ENCODE results near the gene CENPA.

DNA sequence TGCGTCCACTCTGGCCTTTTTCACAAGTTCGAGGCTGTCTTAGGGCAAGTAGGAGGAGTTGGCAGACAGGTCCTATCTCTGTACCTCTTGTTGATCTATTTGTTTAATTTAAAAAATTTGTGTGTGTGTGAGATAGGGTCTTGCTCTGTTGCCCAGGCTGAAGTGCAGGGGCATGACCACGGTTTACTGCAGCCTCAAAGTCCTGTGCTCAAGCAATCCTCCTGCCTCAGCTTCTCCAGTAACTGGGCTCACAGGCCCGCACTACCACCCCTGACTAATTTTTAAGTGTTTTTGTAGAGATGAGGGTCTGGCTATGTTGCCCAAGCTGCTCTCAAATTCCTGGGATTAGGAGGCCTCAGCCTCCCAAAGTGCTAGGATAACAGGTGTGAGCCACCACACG, 26.0 kb upstream of the CENPA start:
- TF ChIP-seq, protein P1, sequence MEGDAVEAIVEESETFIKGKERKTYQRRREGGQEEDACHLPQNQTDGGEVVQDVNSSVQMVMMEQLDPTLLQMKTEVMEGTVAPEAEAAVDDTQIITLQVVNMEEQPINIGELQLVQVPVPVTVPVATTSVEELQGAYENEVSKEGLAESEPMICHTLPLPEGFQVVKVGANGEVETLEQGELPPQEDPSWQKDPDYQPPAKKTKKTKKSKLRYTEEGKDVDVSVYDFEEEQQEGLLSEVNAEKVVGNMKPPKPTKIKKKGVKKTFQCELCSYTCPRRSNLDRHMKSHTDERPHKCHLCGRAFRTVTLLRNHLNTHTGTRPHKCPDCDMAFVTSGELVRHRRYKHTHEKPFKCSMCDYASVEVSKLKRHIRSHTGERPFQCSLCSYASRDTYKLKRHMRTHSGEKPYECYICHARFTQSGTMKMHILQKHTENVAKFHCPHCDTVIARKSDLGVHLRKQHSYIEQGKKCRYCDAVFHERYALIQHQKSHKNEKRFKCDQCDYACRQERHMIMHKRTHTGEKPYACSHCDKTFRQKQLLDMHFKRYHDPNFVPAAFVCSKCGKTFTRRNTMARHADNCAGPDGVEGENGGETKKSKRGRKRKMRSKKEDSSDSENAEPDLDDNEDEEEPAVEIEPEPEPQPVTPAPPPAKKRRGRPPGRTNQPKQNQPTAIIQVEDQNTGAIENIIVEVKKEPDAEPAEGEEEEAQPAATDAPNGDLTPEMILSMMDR (IDR thresholded peaks at IDR 0.05) = no peak
- TF ChIP-seq, protein P2, sequence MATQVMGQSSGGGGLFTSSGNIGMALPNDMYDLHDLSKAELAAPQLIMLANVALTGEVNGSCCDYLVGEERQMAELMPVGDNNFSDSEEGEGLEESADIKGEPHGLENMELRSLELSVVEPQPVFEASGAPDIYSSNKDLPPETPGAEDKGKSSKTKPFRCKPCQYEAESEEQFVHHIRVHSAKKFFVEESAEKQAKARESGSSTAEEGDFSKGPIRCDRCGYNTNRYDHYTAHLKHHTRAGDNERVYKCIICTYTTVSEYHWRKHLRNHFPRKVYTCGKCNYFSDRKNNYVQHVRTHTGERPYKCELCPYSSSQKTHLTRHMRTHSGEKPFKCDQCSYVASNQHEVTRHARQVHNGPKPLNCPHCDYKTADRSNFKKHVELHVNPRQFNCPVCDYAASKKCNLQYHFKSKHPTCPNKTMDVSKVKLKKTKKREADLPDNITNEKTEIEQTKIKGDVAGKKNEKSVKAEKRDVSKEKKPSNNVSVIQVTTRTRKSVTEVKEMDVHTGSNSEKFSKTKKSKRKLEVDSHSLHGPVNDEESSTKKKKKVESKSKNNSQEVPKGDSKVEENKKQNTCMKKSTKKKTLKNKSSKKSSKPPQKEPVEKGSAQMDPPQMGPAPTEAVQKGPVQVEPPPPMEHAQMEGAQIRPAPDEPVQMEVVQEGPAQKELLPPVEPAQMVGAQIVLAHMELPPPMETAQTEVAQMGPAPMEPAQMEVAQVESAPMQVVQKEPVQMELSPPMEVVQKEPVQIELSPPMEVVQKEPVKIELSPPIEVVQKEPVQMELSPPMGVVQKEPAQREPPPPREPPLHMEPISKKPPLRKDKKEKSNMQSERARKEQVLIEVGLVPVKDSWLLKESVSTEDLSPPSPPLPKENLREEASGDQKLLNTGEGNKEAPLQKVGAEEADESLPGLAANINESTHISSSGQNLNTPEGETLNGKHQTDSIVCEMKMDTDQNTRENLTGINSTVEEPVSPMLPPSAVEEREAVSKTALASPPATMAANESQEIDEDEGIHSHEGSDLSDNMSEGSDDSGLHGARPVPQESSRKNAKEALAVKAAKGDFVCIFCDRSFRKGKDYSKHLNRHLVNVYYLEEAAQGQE (IDR thresholded peaks at IDR 0.05; ENCODE audit: insufficient read depth in 1 of 2, low read depth in 2 of 2, low read length in 1 of 2) = no peak
